HepG2 (cell line): Measurements from ENCODE around the gene STX10. TPM values are rescaled to one million over a fixed set of nuclear protein-coding genes. Genes with fewer than 3 reads are reported as not detected.

Source experiments
- ATF7 ChIP-seq, 2 experiments: fragments of 450-650 bp in 1 of 2; sonication (generic) in 1 of 2; formaldehyde crosslinking in 1 of 2; IDR thresholded peaks; 2 replicates each; pipeline versions ENCODE4 v1.4.0 to v1.6.1; 2016 to 2020; ENCODE audit warnings: antibody characterized with exemption in 1 of 2, mild to moderate bottlenecking in 1 of 2, missing genetic modification reagents in 1 of 2
- GABPB1 ChIP-seq: IDR thresholded peaks from 2 replicates; pipeline ENCODE4 v1.6.1; 2016; ENCODE audit warnings: mild to moderate bottlenecking, missing genetic modification reagents, moderate library complexity, missing compliant biosample characterization
- KLF12 ChIP-seq: sonication (generic); formaldehyde crosslinking; IDR thresholded peaks from 2 replicates; pipeline ENCODE4 v1.4.0; 2020; ENCODE audit warnings: missing genetic modification reagents, borderline replicate concordance
- KLF6 ChIP-seq: IDR thresholded peaks from 2 replicates; pipeline ENCODE4 v1.8.0; 2016; ENCODE audit warnings: missing biosample characterization, missing genetic modification reagents
- KMT2B ChIP-seq: IDR thresholded peaks from 2 replicates; pipeline ENCODE4 v1.6.1; 2016; ENCODE audit warnings: missing genetic modification reagents, missing compliant biosample characterization
- SOX13 ChIP-seq, 3 experiments: fragments of 450-650 bp in 1 of 3; sonication (generic) in 1 of 3; formaldehyde crosslinking in 1 of 3; IDR thresholded peaks in 2 of 3; conservative IDR thresholded peaks in 1 of 3; 2 replicates each; pipeline versions ENCODE4 v1.5.0 to v1.6.1; 2016 to 2020; ENCODE audit warnings: antibody characterized with exemption in 1 of 3, mild to moderate bottlenecking in 1 of 3, missing compliant biosample characterization in 1 of 3, missing genetic modification reagents in 1 of 3, moderate library complexity in 1 of 3
- STAT5B ChIP-seq: sonication (generic); formaldehyde crosslinking; IDR thresholded peaks from 2 replicates; pipeline ENCODE4 v1.4.0; 2020; ENCODE audit warnings: missing genetic modification reagents
- TAF15 ChIP-seq: fragments of 200-400 bp; formaldehyde crosslinking; IDR thresholded peaks from one replicate; pipeline ENCODE4 v1.6.1; 2018; ENCODE audit warnings: mild to moderate bottlenecking, low read depth, low read length; ENCODE audit not compliant: poor library complexity, severe bottlenecking
- ZBTB21 ChIP-seq: sonication (generic); formaldehyde crosslinking; IDR thresholded peaks from 2 replicates; pipeline ENCODE4 v1.4.0; 2020; ENCODE audit warnings: missing genetic modification reagents
- ZNF33B ChIP-seq: sonication (generic); formaldehyde crosslinking; IDR thresholded peaks from 2 replicates; pipeline ENCODE4 v1.5.1; 2020; ENCODE audit warnings: mild to moderate bottlenecking, missing genetic modification reagents
- polyA plus RNA-seq, 8 experiments: library from polyadenylated mRNA; depleted of rRNA in 3 of 8; stranded (reverse) in 7 of 8; unstranded in 1 of 8; fragments of >200 nt; fragmentation: Illumina TruSeq in 4 of 8; extraction: Trizol in 4 of 8; gene quantifications; 2 replicates each; pipeline versions ENCODE4 v1.2.1 to v1.2.3, GENCODE V29; 2011 to 2016; ENCODE audit warnings: low read depth in 4 of 8, missing spikeins in 1 of 8, mixed read lengths in 1 of 8; ENCODE audit not compliant: insufficient read depth in 1 of 8
- total RNA-seq, 5 experiments: library from RNA; depleted of rRNA; stranded (reverse); fragments of >200 nt; fragmentation: Illumina TruSeq; extraction: Trizol; gene quantifications; 2 replicates each; pipeline ENCODE4 v1.2.3, GENCODE V29; 2016; ENCODE audit warnings: low read depth in 1 of 5
- TF ChIP-seq, protein P1 (sequence below): sonication (generic); formaldehyde crosslinking; IDR thresholded peaks from 2 replicates; pipeline ENCODE4 v1.8.0; 2022; ENCODE audit warnings: mild to moderate bottlenecking, missing genetic modification reagents, borderline replicate concordance
- TF ChIP-seq, protein P2 (sequence below): sonication (generic); formaldehyde crosslinking; IDR thresholded peaks from 2 replicates; pipeline ENCODE4 v1.4.0; 2020; ENCODE audit warnings: mild to moderate bottlenecking, missing genetic modification reagents, borderline replicate concordance
- TF ChIP-seq, protein P3 (sequence below): sonication (generic); formaldehyde crosslinking; IDR thresholded peaks from 2 replicates; pipeline ENCODE4 v1.5.0; 2020; ENCODE audit warnings: mild to moderate bottlenecking, low read depth, missing genetic modification reagents, borderline replicate concordance
- TF ChIP-seq, protein P4 (sequence below): sonication (generic); formaldehyde crosslinking; IDR thresholded peaks from 2 replicates; pipeline ENCODE4 v1.9.0; 2021; ENCODE audit warnings: missing genetic modification reagents, mild to moderate bottlenecking, borderline replicate concordance
- TF ChIP-seq, protein P5 (sequence below): sonication (generic); formaldehyde crosslinking; IDR thresholded peaks from 2 replicates; pipeline ENCODE4 v1.5.1; 2020; ENCODE audit warnings: mild to moderate bottlenecking, missing genetic modification reagents, moderate library complexity
- TF ChIP-seq, protein P6 (sequence below): sonication (generic); formaldehyde crosslinking; IDR thresholded peaks from 2 replicates; pipeline ENCODE4 v1.5.0; 2020; ENCODE audit warnings: mild to moderate bottlenecking, missing genetic modification reagents

Gene STX10
- total and polyA plus RNA-seq, 2 of the 13 experiments (the other 11 are each of a cell fraction or from before 2014, with no cell fraction given), result 47.9 to 66.4 TPM

DNA sequence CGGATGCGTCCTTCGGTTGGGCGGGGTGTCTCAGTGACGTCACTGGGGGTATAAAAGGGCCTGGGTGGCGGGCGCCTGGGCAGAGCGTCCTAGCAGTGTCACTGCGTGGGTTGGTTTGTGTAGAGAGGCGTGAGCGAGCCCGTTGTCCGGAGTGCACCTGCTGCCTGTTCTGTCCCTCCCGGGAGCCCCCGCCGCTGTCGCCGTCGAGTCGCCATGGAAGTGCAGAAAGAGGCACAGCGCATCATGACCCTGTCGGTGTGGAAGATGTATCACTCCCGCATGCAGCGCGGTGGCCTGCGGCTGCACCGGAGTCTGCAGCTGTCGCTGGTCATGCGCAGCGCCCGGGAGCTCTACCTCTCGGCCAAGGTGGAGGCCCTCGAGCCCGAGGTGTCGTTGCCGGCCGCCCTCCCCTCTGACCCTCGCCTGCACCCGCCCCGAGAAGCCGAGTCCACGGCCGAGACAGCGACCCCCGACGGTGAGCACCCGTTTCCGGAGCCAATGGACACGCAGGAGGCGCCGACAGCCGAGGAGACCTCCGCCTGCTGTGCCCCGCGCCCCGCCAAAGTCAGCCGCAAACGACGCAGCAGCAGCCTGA, 2.9 kb upstream of the STX10 start (continued):
- TF ChIP-seq, protein P1, sequence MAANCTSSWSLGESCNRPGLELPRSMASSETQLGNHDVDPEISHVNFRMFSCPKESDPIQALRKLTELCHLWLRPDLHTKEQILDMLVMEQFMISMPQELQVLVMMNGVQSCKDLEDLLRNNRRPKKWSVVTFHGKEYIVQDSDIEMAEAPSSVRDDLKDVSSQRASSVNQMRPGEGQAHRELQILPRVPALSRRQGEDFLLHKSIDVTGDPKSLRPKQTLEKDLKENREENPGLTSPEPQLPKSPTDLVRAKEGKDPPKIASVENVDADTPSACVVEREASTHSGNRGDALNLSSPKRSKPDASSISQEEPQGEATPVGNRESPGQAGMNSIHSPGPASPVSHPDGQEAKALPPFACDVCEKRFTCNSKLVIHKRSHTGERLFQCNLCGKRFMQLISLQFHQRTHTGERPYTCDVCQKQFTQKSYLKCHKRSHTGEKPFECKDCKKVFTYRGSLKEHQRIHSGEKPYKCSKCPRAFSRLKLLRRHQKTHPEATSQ (CRISPR knock-in tag), result peak; percentile 60; the same call in 1 of the 2 replicates
- TF ChIP-seq, protein P2, sequence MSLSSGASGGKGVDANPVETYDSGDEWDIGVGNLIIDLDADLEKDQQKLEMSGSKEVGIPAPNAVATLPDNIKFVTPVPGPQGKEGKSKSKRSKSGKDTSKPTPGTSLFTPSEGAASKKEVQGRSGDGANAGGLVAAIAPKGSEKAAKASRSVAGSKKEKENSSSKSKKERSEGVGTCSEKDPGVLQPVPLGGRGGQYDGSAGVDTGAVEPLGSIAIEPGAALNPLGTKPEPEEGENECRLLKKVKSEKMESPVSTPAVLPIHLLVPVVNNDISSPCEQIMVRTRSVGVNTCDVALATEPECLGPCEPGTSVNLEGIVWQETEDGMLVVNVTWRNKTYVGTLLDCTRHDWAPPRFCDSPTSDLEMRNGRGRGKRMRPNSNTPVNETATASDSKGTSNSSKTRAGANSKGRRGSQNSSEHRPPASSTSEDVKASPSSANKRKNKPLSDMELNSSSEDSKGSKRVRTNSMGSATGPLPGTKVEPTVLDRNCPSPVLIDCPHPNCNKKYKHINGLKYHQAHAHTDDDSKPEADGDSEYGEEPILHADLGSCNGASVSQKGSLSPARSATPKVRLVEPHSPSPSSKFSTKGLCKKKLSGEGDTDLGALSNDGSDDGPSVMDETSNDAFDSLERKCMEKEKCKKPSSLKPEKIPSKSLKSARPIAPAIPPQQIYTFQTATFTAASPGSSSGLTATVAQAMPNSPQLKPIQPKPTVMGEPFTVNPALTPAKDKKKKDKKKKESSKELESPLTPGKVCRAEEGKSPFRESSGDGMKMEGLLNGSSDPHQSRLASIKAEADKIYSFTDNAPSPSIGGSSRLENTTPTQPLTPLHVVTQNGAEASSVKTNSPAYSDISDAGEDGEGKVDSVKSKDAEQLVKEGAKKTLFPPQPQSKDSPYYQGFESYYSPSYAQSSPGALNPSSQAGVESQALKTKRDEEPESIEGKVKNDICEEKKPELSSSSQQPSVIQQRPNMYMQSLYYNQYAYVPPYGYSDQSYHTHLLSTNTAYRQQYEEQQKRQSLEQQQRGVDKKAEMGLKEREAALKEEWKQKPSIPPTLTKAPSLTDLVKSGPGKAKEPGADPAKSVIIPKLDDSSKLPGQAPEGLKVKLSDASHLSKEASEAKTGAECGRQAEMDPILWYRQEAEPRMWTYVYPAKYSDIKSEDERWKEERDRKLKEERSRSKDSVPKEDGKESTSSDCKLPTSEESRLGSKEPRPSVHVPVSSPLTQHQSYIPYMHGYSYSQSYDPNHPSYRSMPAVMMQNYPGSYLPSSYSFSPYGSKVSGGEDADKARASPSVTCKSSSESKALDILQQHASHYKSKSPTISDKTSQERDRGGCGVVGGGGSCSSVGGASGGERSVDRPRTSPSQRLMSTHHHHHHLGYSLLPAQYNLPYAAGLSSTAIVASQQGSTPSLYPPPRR, result no peak
- TF ChIP-seq GABPB1 (CRISPR knock-in tag), result peak; percentile 73; the same call in 1 of the 2 replicates
- TF ChIP-seq KMT2B (CRISPR knock-in tag), result no peak
- TF ChIP-seq, protein P3, sequence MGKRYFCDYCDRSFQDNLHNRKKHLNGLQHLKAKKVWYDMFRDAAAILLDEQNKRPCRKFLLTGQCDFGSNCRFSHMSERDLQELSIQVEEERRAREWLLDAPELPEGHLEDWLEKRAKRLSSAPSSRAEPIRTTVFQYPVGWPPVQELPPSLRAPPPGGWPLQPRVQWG (CRISPR knock-in tag), result no peak
- TF ChIP-seq STAT5B (CRISPR knock-in tag), result peak; percentile 47; the same call in 1 of the 2 replicates
- 0 out of 2 replicates have a peak, but pooled peaks have one; percentile 45 for TF ChIP-seq ZBTB21 (CRISPR knock-in tag)
- TF ChIP-seq, protein P4, sequence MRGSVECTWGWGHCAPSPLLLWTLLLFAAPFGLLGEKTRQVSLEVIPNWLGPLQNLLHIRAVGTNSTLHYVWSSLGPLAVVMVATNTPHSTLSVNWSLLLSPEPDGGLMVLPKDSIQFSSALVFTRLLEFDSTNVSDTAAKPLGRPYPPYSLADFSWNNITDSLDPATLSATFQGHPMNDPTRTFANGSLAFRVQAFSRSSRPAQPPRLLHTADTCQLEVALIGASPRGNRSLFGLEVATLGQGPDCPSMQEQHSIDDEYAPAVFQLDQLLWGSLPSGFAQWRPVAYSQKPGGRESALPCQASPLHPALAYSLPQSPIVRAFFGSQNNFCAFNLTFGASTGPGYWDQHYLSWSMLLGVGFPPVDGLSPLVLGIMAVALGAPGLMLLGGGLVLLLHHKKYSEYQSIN, result no peak
- no peak for TF ChIP-seq ZNF33B (CRISPR knock-in tag)
- TF ChIP-seq KLF12 (CRISPR knock-in tag), result peak; percentile 82; the same call in 1 of the 2 replicates
- no peak for TF ChIP-seq TAF15
- TF ChIP-seq, protein P5, sequence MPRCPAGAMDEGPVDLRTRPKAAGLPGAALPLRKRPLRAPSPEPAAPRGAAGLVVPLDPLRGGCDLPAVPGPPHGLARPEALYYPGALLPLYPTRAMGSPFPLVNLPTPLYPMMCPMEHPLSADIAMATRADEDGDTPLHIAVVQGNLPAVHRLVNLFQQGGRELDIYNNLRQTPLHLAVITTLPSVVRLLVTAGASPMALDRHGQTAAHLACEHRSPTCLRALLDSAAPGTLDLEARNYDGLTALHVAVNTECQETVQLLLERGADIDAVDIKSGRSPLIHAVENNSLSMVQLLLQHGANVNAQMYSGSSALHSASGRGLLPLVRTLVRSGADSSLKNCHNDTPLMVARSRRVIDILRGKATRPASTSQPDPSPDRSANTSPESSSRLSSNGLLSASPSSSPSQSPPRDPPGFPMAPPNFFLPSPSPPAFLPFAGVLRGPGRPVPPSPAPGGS (CRISPR knock-in tag), result no peak
- no peak for TF ChIP-seq SOX13 (IDR thresholded peaks at IDR 0.05)
- no peak for TF ChIP-seq SOX13 (CRISPR knock-in tag; conservative IDR thresholded peaks at IDR 0.05 in 1 of 2, IDR thresholded peaks at IDR 0.05 in 1 of 2)
- peak; percentile 73 for TF ChIP-seq KLF6 (CRISPR knock-in tag)
- TF ChIP-seq, protein P6, sequence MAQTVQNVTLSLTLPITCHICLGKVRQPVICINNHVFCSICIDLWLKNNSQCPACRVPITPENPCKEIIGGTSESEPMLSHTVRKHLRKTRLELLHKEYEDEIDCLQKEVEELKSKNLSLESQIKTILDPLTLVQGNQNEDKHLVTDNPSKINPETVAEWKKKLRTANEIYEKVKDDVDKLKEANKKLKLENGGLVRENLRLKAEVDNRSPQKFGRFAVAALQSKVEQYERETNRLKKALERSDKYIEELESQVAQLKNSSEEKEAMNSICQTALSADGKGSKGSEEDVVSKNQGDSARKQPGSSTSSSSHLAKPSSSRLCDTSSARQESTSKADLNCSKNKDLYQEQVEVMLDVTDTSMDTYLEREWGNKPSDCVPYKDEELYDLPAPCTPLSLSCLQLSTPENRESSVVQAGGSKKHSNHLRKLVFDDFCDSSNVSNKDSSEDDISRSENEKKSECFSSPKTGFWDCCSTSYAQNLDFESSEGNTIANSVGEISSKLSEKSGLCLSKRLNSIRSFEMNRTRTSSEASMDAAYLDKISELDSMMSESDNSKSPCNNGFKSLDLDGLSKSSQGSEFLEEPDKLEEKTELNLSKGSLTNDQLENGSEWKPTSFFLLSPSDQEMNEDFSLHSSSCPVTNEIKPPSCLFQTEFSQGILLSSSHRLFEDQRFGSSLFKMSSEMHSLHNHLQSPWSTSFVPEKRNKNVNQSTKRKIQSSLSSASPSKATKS (CRISPR knock-in tag), result no peak
- peak; percentile 97 for TF ChIP-seq ATF7 (IDR thresholded peaks at IDR 0.05)
- TF ChIP-seq ATF7 (CRISPR knock-in tag; IDR thresholded peaks at IDR 0.05), result peak; percentile 32; the same call in 1 of the 2 replicates
